ENCODE data around the gene TPK1. TPM values are rescaled to one million over a fixed set of nuclear protein-coding genes. Genes with fewer than 3 reads are reported as not detected.

Gene TPK1
- total RNA-seq, 2 donors from 2014 or later: 26.2 to 31.3 TPM

DNA sequence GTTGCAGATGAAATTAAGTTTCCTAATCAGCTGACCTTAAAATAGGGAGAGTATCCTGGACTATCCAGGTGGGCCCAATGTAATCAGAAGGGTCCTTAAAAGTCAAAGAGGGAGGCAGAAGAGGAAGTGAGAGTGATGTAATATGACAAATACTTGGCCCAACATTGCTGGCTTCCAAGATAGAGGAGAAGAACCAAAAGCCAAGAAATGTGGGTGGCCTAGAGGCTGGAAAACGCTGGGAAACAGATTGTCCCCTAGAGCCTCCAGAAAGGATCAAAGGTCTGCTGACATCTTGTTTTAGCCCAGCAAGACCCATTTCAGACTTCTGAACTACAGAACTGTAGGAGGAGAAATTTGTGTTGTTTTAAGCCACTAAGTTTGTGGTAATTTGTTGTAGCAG, 352.7 kb downstream of the TPK1 start:
- ATAC-seq (replicated peaks in 1 of 2): no peak
- H3K9me3 Mint-ChIP-seq: no peaks in the 10 kb centered on the region
- no peak overlapping the region for H3K27ac Mint-ChIP-seq
- peaks cover 0 to 3% of the 10 kb centered on the region in 2 donors for H3K36me3 Mint-ChIP-seq (ENCODE audit: insufficient read depth in 2 of 2)
- H3K4me1 Mint-ChIP-seq (ENCODE audit: low read depth): no peaks in the 10 kb centered on the region
- no peak for DNase-seq
- no peaks in the 10 kb centered on the region for H3K27me3 Mint-ChIP-seq (ENCODE audit: low read depth)
- no peak overlapping the region for H3K4me3 Mint-ChIP-seq

- no peak for ATAC-seq (replicated peaks in 1 of 2)
- no peak overlapping the region for H3K4me3 Mint-ChIP-seq
- H3K27ac Mint-ChIP-seq: no peak overlapping the region
- DNase-seq: no peak
- no peaks in the 10 kb centered on the region for H3K27me3 Mint-ChIP-seq (ENCODE audit: low read depth)
- H3K4me1 Mint-ChIP-seq (ENCODE audit: low read depth): no peaks in the 10 kb centered on the region
- H3K36me3 Mint-ChIP-seq (ENCODE audit: insufficient read depth in 2 of 2): peaks cover 0 to 3% of the 10 kb centered on the region in 2 donors
- H3K9me3 Mint-ChIP-seq: no peaks in the 10 kb centered on the region
These were observed 354.0 kb downstream of the TPK1 start for GRCh38 chr7:144481833-144482232.

DNA sequence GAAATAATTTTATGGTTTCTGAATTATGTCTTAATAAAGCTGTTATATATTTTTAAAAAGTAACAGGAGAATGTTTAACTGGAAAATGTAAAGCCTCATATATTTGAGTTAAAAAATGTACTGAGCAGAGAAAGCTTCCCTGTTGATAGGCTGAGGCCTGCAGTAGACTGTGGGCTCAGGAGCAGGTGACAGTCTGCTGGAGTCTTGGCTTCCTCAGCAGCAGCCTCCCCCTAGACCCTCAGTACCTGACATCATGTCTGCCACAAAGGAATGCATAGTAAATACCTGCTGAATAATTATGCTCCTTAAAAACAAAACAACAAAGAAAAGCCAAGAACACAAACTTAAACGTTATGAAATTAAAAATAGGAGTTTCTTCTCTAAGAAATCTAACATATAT, 358.5 kb downstream of the TPK1 start:
- Mint-ChIP-seq H3K27me3 (ENCODE audit: low read depth) (no peaks in the 10 kb centered on the region), H3K36me3 (ENCODE audit: insufficient read depth in 2 of 2) (no peaks in the 10 kb centered on the region), H3K4me1 (ENCODE audit: low read depth) (no peaks in the 10 kb centered on the region), H3K4me3 (no peak overlapping the region), H3K27ac (no peak overlapping the region), H3K9me3 (peaks cover 0 to 1% of the 10 kb centered on the region in 2 donors)
- DNase-seq (no peak), ATAC-seq (replicated peaks in 1 of 2) (no peak)

- no peak for DNase-seq
- Mint-ChIP-seq H3K9me3 (peaks cover 0 to 1% of the 10 kb centered on the region in 2 donors), H3K27ac (no peak overlapping the region), H3K36me3 (ENCODE audit: insufficient read depth in 2 of 2) (no peaks in the 10 kb centered on the region), H3K4me1 (ENCODE audit: low read depth) (no peaks in the 10 kb centered on the region), H3K4me3 (no peak overlapping the region), H3K27me3 (ENCODE audit: low read depth) (no peaks in the 10 kb centered on the region)
- ATAC-seq (replicated peaks in 1 of 2): no peak
These were observed 360.8 kb downstream of the TPK1 start for GRCh38 chr7:144474800-144475615.

GRCh38 chr7:144474363-144474762, 361.5 kb downstream of the TPK1 start:
- no peak overlapping the region for H3K4me3 Mint-ChIP-seq
- no peaks in the 10 kb centered on the region for H3K4me1 Mint-ChIP-seq (ENCODE audit: low read depth)
- H3K36me3 Mint-ChIP-seq (ENCODE audit: insufficient read depth in 2 of 2): no peaks in the 10 kb centered on the region
- DNase-seq (no peak), ATAC-seq (replicated peaks in 1 of 2) (no peak)
- H3K9me3 Mint-ChIP-seq: peaks cover 0 to 1% of the 10 kb centered on the region in 2 donors
- H3K27ac Mint-ChIP-seq: no peak overlapping the region
- H3K27me3 Mint-ChIP-seq (ENCODE audit: low read depth): no peaks in the 10 kb centered on the region

DNA sequence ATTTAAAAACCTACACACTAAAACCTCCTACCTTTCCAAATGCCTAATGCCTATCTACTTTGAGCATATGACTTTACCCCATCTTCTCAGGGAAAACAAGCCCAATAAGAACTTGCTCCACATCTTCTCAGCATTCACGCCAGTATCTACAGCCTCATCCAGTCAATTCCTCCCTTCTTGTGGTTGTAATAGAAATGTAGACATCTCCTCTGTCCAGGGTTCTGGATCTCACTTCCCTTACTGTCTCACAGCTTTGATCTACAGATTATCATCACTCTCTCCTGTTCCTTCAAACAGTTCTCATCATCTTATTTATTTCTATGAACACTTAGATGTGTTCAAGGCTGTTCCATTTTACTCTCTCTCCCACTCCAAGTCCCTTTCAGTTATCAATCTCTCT, 361.9 kb downstream of the TPK1 start:
- Mint-ChIP-seq H3K4me3 (no peak overlapping the region), H3K36me3 (ENCODE audit: insufficient read depth in 2 of 2) (no peaks in the 10 kb centered on the region), H3K9me3 (peaks cover 0 to 1% of the 10 kb centered on the region in 2 donors), H3K4me1 (ENCODE audit: low read depth) (no peaks in the 10 kb centered on the region), H3K27ac (no peak overlapping the region), H3K27me3 (ENCODE audit: low read depth) (no peaks in the 10 kb centered on the region)
- ATAC-seq (replicated peaks in 1 of 2): no peak
- no peak for DNase-seq

DNA sequence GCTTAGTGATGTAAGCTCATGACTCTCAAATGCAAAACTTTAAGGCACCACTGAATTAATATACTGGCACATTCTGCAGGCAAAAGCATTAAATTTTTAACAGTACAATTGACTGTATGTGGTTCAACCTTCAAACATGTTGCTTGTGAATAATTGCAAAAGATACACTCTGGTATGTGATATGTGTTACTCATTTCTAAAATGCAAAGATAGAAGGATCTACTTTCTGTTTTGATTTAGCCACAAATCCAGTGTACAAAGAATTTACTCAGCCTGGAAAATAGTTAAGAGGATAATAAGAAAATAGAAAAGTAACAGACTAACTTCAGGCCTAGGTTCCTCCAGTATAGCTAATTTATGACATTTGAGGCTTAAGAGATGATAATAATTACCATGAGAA, 365.8 kb downstream of the TPK1 start:
- Mint-ChIP-seq H3K4me1 (ENCODE audit: low read depth) (no peaks in the 10 kb centered on the region), H3K9me3 (peaks cover 6 to 8% of the 10 kb centered on the region in 2 donors), H3K36me3 (ENCODE audit: insufficient read depth in 2 of 2) (peaks cover 4 to 7% of the 10 kb centered on the region in 2 donors), H3K27ac (peak overlapping the region; percentile 40), H3K27me3 (ENCODE audit: low read depth) (no peaks in the 10 kb centered on the region), H3K4me3 (no peak overlapping the region)
- ATAC-seq (replicated peaks in 1 of 2): no peak
- no peak for DNase-seq

DNA sequence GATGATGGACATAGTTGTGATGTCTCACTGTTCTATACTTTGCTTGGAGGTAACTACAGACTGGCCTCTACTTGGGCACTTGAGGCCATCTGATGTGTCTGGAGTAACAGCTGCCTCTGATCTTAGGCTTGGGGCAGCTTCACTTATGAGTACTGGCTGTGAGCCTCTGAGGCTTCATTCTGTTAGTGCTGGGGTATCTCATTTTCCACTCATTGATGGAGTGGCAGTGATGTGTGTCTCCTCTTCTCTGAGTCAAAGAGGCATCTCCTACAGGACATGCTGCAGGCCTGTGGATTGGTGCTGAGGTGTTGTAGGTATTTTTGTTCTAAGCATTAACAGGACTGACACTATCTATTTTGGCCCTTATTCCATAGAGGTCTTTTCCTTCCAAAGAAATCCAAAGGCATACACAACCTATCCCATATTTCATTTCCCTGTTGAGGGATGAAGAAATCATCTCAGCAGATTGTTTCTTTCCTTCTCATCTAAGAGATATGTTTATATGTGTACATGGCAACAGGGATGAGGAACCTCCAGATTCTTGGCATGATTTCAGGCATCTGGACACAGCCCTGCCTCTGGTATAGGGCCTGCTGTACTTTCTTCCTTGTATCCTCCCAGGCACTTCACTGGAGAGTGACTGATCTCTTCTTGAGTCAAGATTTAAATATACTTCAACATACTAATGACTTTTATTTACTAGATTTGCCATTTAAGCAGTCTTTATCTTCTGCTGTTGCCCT, 366.7 kb downstream of the TPK1 start:
- Mint-ChIP-seq H3K4me3 (no peak overlapping the region), H3K27me3 (ENCODE audit: low read depth) (no peaks in the 10 kb centered on the region), H3K36me3 (ENCODE audit: insufficient read depth in 2 of 2) (peaks cover 8 to 11% of the 10 kb centered on the region in 2 donors), H3K27ac (no peak overlapping the region), H3K4me1 (ENCODE audit: low read depth) (no peaks in the 10 kb centered on the region), H3K9me3 (peaks cover 5 to 12% of the 10 kb centered on the region in 2 donors)
- DNase-seq: no peak
- no peak for ATAC-seq (replicated peaks in 1 of 2)

- Mint-ChIP-seq H3K4me1 (ENCODE audit: low read depth) (no peaks in the 10 kb centered on the region), H3K4me3 (no peak overlapping the region), H3K27me3 (ENCODE audit: low read depth) (no peaks in the 10 kb centered on the region), H3K36me3 (ENCODE audit: insufficient read depth in 2 of 2) (peaks cover 16 to 26% of the 10 kb centered on the region in 2 donors), H3K27ac (no peak overlapping the region), H3K9me3 (peaks cover 13 to 15% of the 10 kb centered on the region in 2 donors)
- DNase-seq: no peak
- no peak for ATAC-seq (replicated peaks in 1 of 2)
These were observed 376.2 kb downstream of the TPK1 start for GRCh38 chr7:144459635-144460034.

DNA sequence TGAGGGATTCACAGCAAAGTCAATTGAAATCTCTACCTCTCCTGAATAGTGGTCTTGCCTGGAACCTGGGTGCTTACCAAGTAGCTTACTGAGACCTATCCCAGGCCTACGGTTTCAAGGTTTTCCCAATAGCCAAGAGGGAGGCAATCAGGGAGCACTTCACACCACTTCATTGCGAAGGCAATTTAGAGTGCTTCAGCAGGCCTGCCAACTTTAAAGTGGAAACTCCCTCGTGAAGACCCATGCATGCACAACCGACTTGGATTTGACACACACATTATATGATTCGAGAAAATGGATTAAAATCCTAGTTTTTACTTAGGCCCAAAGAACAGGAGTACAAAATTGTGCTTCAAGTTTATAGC, 380.8 kb downstream of the TPK1 start:
- H3K4me1 Mint-ChIP-seq (ENCODE audit: low read depth): no peaks in the 10 kb centered on the region
- no peak overlapping the region for H3K27ac Mint-ChIP-seq
- no peak overlapping the region for H3K4me3 Mint-ChIP-seq
- H3K9me3 Mint-ChIP-seq: peaks cover 4 to 10% of the 10 kb centered on the region in 2 donors
- ATAC-seq (replicated peaks in 1 of 2) (no peak), DNase-seq (no peak)
- no peaks in the 10 kb centered on the region for H3K27me3 Mint-ChIP-seq (ENCODE audit: low read depth)
- peaks cover 9 to 10% of the 10 kb centered on the region in 2 donors for H3K36me3 Mint-ChIP-seq (ENCODE audit: insufficient read depth in 2 of 2)

- no peak for DNase-seq
- no peaks in the 10 kb centered on the region for H3K27me3 Mint-ChIP-seq (ENCODE audit: low read depth)
- H3K36me3 Mint-ChIP-seq (ENCODE audit: insufficient read depth in 2 of 2): peaks cover 7% of the 10 kb centered on the region in 2 donors
- H3K27ac Mint-ChIP-seq: no peak overlapping the region
- no peak for ATAC-seq (replicated peaks in 1 of 2)
- no peaks in the 10 kb centered on the region for H3K4me1 Mint-ChIP-seq (ENCODE audit: low read depth)
- peaks cover 2 to 7% of the 10 kb centered on the region in 2 donors for H3K9me3 Mint-ChIP-seq
- no peak overlapping the region for H3K4me3 Mint-ChIP-seq
These were observed 381.4 kb downstream of the TPK1 start for GRCh38 chr7:144454256-144455039.

DNA sequence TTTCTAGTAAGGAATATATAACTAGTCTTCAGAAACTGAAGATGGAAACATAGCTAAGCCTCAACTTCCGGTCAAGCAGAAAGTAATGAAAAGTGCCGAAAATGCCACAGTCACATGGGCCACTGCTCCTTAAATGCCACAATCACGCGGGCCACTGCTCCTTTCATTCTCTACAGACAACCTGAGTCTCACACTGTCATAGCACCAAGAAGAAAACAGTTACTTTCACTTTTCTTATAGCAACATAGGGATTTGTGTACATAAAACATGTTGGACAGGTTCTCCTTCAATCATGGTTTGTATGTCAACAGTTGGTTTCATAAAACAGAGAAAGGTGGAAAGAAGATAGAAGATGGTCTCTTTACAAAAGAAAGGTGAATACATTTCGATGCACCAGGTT, 383.8 kb downstream of the TPK1 start:
- peaks cover 2 to 4% of the 10 kb centered on the region in 2 donors for H3K9me3 Mint-ChIP-seq
- peaks cover 5 to 7% of the 10 kb centered on the region in 2 donors for H3K36me3 Mint-ChIP-seq (ENCODE audit: insufficient read depth in 2 of 2)
- ATAC-seq (replicated peaks in 1 of 2): no peak
- DNase-seq: no peak
- H3K27ac Mint-ChIP-seq: no peak overlapping the region
- no peaks in the 10 kb centered on the region for H3K27me3 Mint-ChIP-seq (ENCODE audit: low read depth)
- no peaks in the 10 kb centered on the region for H3K4me1 Mint-ChIP-seq (ENCODE audit: low read depth)
- H3K4me3 Mint-ChIP-seq: no peak overlapping the region

- no peaks in the 10 kb centered on the region for H3K36me3 Mint-ChIP-seq (ENCODE audit: insufficient read depth in 2 of 2)
- no peaks in the 10 kb centered on the region for H3K4me1 Mint-ChIP-seq (ENCODE audit: low read depth)
- H3K27ac Mint-ChIP-seq: no peak overlapping the region
- no peak overlapping the region for H3K4me3 Mint-ChIP-seq
- no peaks in the 10 kb centered on the region for H3K9me3 Mint-ChIP-seq
- H3K27me3 Mint-ChIP-seq (ENCODE audit: low read depth): no peaks in the 10 kb centered on the region
- ATAC-seq (replicated peaks in 1 of 2): no peak
- DNase-seq: no peak
These were observed 390.3 kb downstream of the TPK1 start for GRCh38 chr7:144445590-144445989.

Measured in activated T-cell treated with anti-CD3 and anti-CD28 coated beads, Interleukin-2, amount 50 U/mL, for 72 hours (primary cell).